Adrenal gland (tissue), 12 donors: ENCODE measurements around the gene ICAM4. TPM values are rescaled to one million over a fixed set of nuclear protein-coding genes. Genes with fewer than 3 reads are reported as not detected.

Source experiments
- DNase-seq, 7 donors: peaks; one replicate each; pipeline ENCODE4 v3.0.0-alpha.2; 2019 to 2020
- H3K27ac ChIP-seq, 5 donors: fragments of 200-600 bp; sonication (generic) in 4 of 5; 1 replicate in 3 of 5; 2 replicates in 2 of 5; pipeline versions ENCODE4 v1.5.1 to v1.8.0; 2016 to 2020; ENCODE audit warnings: mild to moderate bottlenecking in 1 of 5
- H3K27me3 ChIP-seq: fragments of 200-600 bp; 2 replicates; pipeline ENCODE4 v1.8.0; 2021
- H3K36me3 ChIP-seq, 2 donors: fragments of 200-600 bp; replicated peaks in 1 of 2; 1 replicate in 1 of 2; 2 replicates in 1 of 2; pipeline versions ENCODE4 v1.5.1 to v1.8.0; 2018 to 2022
- H3K4me1 ChIP-seq, 2 donors: fragments of 200-600 bp; replicated peaks in 1 of 2; 1 replicate in 1 of 2; 2 replicates in 1 of 2; pipeline versions ENCODE4 v1.5.1 to v1.8.0; 2018 to 2021
- H3K4me3 ChIP-seq, 4 donors: fragments of 200-600 bp; sonication (generic) in 3 of 4; one replicate each; pipeline ENCODE4 v1.5.1; 2016 to 2018
- H3K9me3 ChIP-seq, 3 donors: fragments of 200-600 bp; sonication (generic) in 1 of 3; replicated peaks in 1 of 3; 1 replicate in 2 of 3; 2 replicates in 1 of 3; pipeline versions ENCODE4 v1.5.1 to v1.8.0; 2016 to 2021
- POLR2A ChIP-seq, 2 donors: fragments of 450-650 bp; IDR thresholded peaks; one replicate each; pipeline ENCODE4 v1.6.1; 2017; ENCODE audit warnings: antibody characterized with exemption in 2 of 2, mild to moderate bottlenecking in 2 of 2, moderate library complexity in 1 of 2
- WGBS, 4 donors: extraction: QIAGEN DNeasy Blood & Tissue Kit in 2 of 4; methylation state at CpG; one replicate each; pipeline versions ENCODE4 v1.1.5 to v1.1.7; 2013 to 2017; 5-methylcytosine and 5-hydroxymethylcytosine counted together
- intact Hi-C, 2 donors: fragments of 100-400 bp; cut with DNase I; formaldehyde crosslinking; loops; one replicate each; pipeline versions ENCODE4 v1.14.1 to v1.15.0; 2022 to 2023
- polyA plus RNA-seq, 3 donors: library from polyadenylated mRNA; stranded (reverse); fragments of 200-250 nt in 2 of 3; fragments of 350-450 nt in 1 of 3; fragmentation: Illumina TruSeq in 1 of 3; extraction: RNeasy Lipid Tissue Mini Kit (QIAGEN cat#74804) in 1 of 3; gene quantifications; one replicate each; pipeline ENCODE4 v1.2.3, GENCODE V29; 2013 to 2014
- total RNA-seq, 9 donors: library from RNA; depleted of rRNA in 4 of 9; stranded (reverse); fragments of >200 nt in 4 of 9; fragments of 120-200 nt in 1 of 9; fragmentation: NEBNext Ultra II Directional in 1 of 9; extraction: Animal tissue kit (Norgen Biotek cat#: 25700) in 1 of 9; gene quantifications; one replicate each; pipeline versions ENCODE4 v1.1.0 to v1.2.4, GENCODE V29; 2013 to 2023
- TF ChIP-seq, protein P1 (sequence below), 6 experiments: fragments of 450-650 bp in 4 of 6; fragments of 200-600 bp in 2 of 6; sonication (generic) in 1 of 6; IDR thresholded peaks; 1 replicate in 5 of 6; 2 replicates in 1 of 6; pipeline versions ENCODE4 v1.5.1 to v1.8.0; 2016 to 2021; ENCODE audit warnings: antibody characterized with exemption in 6 of 6, mild to moderate bottlenecking in 2 of 6, moderate library complexity in 1 of 6
- donor health status: healthy with polysubstance abuse.
- donor health status: Bipolar disorder and iron deficiency.
- donor health status: DM: yes; HTN: yes; CAD: no.
- donor health status: DM: no; HTN: no; CAD: no.
- donor health status: DM: no; HTN: no; CAD: no.
- donor health status: DM: yes; HTN: yes; CAD: no.

ICAM4 gene
- total and polyA plus RNA-seq, 12 donors, result 0.34 to 1.0 (median 0.51) TPM; not detected in 4

DNA sequence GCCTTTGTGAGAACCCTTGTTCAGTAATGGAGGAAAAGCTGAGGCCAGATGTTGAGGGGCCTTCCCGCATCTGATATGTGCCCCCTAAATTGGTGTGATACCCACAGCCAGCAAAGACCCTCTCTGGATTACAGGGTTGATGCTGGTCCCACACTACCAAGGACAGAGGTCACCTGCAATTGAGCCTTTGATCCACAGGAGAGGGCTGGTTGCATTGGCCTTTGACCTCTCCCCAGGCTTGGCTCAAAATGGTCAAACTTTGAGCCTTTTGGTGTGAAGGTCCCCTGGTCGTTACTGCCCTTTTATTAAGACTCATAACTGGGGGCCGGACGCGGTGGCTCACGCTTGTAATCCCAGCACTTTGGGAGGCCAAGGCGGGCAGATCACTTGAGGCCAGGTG, 43.1 kb upstream of the ICAM4 start:
- TF ChIP-seq, protein P1, sequence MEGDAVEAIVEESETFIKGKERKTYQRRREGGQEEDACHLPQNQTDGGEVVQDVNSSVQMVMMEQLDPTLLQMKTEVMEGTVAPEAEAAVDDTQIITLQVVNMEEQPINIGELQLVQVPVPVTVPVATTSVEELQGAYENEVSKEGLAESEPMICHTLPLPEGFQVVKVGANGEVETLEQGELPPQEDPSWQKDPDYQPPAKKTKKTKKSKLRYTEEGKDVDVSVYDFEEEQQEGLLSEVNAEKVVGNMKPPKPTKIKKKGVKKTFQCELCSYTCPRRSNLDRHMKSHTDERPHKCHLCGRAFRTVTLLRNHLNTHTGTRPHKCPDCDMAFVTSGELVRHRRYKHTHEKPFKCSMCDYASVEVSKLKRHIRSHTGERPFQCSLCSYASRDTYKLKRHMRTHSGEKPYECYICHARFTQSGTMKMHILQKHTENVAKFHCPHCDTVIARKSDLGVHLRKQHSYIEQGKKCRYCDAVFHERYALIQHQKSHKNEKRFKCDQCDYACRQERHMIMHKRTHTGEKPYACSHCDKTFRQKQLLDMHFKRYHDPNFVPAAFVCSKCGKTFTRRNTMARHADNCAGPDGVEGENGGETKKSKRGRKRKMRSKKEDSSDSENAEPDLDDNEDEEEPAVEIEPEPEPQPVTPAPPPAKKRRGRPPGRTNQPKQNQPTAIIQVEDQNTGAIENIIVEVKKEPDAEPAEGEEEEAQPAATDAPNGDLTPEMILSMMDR (IDR thresholded peaks at IDR 0.05), result no peak
- TF ChIP-seq POLR2A (IDR thresholded peaks at IDR 0.05), result no peak
- WGBS, 4 donors, result 92 to 98% (median 95%) methylated on average over 6 to 7 of the region's 7 CpGs
- Histone ChIP-seq H3K27ac (no peak overlapping the region), H3K27me3 (no peaks in the 10 kb centered on the region), H3K9me3 (no peaks in the 10 kb centered on the region), H3K36me3 (no peaks in the 10 kb centered on the region), H3K4me1 (no peaks in the 10 kb centered on the region), H3K4me3 (no peak overlapping the region)
- intact Hi-C loops, result loop anchor here in 1 of 2 donors (10.0 kb wide), 1 partner anchor 129 kb away; the partner anchor contains the start of genes EIF3G and P2RY11
- DNase-seq, result no peak

DNA sequence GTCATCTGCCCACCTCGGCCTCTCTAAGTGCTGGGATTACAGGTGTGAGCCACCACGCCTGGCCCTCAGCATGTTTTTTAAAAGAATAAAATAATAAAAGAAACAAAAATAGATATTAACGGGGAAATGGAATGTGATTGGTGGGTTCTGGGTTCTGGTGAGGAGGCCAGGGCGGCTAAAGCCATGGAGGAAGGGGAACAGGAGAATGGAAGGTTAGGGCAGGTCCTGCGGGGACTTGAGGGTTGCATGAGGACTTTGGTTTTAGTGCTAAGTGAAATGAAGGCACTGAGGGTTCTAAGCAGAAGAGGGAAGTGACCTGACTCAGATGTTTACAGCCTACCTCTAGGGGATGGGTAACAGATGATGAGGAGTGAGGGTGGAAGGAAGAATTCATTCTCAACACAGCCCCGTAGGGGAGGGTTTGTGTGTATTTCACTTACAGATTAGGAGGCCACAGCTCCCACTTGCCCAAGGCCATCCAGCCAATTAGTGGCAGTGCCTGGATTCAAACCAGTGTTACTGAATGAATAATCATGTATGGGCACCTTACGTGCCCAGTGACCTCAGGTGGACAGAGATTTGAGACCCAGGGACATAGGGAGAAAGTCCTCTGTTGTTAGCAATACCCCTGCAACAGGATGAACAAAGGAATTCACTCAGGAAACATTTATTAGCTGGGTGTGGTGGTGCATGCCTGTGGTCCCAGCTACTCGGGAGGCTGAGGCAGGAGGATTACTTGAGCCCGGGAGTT, 41.4 kb upstream of the ICAM4 start:
- no peak overlapping the region for H3K4me3 ChIP-seq
- H3K36me3 ChIP-seq, result no peaks in the 10 kb centered on the region
- H3K27ac ChIP-seq, result no peak overlapping the region
- intact Hi-C loops, result loop anchor here in 1 of 2 donors (10.0 kb wide), 1 partner anchor 131 kb away; the partner anchor contains the start of genes EIF3G and P2RY11
- 81 to 83% (median 82%) methylated on average over 9 of the region's 9 CpGs for WGBS, 4 donors
- no peak for DNase-seq
- TF ChIP-seq, protein P1 (IDR thresholded peaks at IDR 0.05), result no peak
- TF ChIP-seq POLR2A (IDR thresholded peaks at IDR 0.05), result no peak
- peaks cover 0 to 3% of the 10 kb centered on the region in 2 donors for H3K4me1 ChIP-seq
- no peaks in the 10 kb centered on the region for H3K9me3 ChIP-seq
- no peaks in the 10 kb centered on the region for H3K27me3 ChIP-seq

- TF ChIP-seq, protein P1 (IDR thresholded peaks at IDR 0.05), result no peak
- TF ChIP-seq POLR2A (IDR thresholded peaks at IDR 0.05), result no peak
- Histone ChIP-seq H3K36me3 (no peaks in the 10 kb centered on the region), H3K27me3 (no peaks in the 10 kb centered on the region), H3K4me3 (no peak overlapping the region), H3K4me1 (peaks cover 0 to 3% of the 10 kb centered on the region in 2 donors), H3K9me3 (no peaks in the 10 kb centered on the region), H3K27ac (no peak overlapping the region)
- intact Hi-C loops, result loop anchor here in 1 of 2 donors (10.0 kb wide), 1 partner anchor 132 kb away; the partner anchor contains the start of genes EIF3G and P2RY11
- DNase-seq, result no peak
- 82 to 92% (median 84%) methylated on average over 6 of the region's 6 CpGs for WGBS, 4 donors
These were observed 40.2 kb upstream of the ICAM4 start for GRCh38 chr19:10246511-10246910.

DNA sequence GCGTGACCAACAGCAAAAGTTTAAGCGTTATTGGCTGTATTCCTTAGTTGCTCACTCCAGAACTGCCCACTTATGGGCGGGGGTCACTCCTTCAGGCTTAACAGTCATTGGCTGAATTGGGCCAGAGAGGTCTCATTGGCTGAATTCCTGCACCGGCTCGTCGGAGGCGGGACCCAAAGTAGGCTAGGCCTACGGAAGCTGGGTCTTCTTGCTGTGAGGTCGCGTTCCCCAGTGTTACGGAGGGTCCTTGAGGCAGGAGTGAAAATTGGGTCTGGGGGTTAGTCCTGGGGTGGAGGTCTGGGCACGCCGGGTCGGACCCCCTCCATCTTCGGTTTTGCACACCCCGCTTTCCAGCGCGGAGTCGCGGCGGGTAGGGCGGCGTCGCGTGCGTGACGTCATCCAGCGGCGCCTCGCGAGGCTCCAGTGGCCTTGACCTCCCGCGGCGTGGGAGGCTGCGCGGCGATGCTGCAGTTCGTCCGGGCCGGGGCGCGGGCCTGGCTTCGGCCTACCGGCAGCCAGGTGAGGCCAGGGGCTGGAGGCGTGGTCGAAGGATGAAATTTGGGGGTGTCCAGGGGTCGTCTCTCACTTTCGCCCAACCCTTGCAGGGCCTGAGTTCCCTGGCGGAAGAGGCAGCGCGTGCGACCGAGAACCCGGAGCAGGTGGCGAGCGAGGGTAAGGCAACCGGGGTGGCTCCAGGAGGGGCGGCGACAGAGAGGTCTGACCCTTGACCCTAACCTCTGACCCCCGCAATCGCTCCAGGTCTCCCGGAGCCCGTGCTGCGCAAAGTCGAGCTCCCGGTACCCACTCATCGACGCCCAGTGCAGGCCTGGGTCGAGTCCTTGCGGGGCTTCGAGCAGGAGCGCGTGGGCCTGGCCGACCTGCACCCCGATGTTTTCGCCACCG, 34.7 kb upstream of the ICAM4 start, which contains the start of gene MRPL4:
MRPL4 (plus strand) TSS at position 423 of the 903 bp plus-strand sequence; CDS start at position 463, 40 bp downstream.
- intact Hi-C loops, result loop anchor here in 1 of 2 donors (10.0 kb wide), 1 partner anchor 317 kb away; the partner anchor contains the start of gene OLFM2
- Histone ChIP-seq H3K9me3 (no peaks in the 10 kb centered on the region), H3K27me3 (no peaks in the 10 kb centered on the region), H3K36me3 (peaks cover 0 to 30% of the 10 kb centered on the region in 2 donors), H3K4me3 (peak within 1 kb of the TSS; percentile 21 to 89 (median 81)), H3K4me1 (peaks cover 6 to 13% of the 10 kb centered on the region in 2 donors), H3K27ac (peak within 1 kb of the TSS in 4 of 5 donors; percentile 57 to 86 (median 73))
- TF ChIP-seq, protein P1 (IDR thresholded peaks at IDR 0.05), result peak in 1 of 6 experiments; percentile 29
- peak; percentile 52 to 56 for TF ChIP-seq POLR2A (IDR thresholded peaks at IDR 0.05)
- DNase-seq, result peak; percentile 95 to 99 (median 98)
- 0 to 1% (median 0%) methylated on average over 12 to 77 of the region's 77 CpGs for WGBS, 4 donors
